Sigmoid colon (tissue), 7 donors: Measurements from ENCODE around the gene IRAK1. TPM values are rescaled to one million over a fixed set of nuclear protein-coding genes. Genes with fewer than 3 reads are reported as not detected.

Source experiments
- DNase-seq: peaks from one replicate; pipeline ENCODE4 v3.0.0-alpha.2; 2019
- H3K27ac ChIP-seq, 4 donors: fragments of 200-600 bp; sonication (generic); one replicate each; pipeline ENCODE4 v1.5.1; 2016 to 2019; ENCODE audit warnings: mild to moderate bottlenecking in 1 of 4
- H3K27me3 ChIP-seq, 3 donors: fragments of 200-600 bp; sonication (generic); one replicate each; pipeline ENCODE4 v1.5.1; 2019; ENCODE audit warnings: mild to moderate bottlenecking in 1 of 3
- H3K36me3 ChIP-seq, 4 donors: fragments of 200-600 bp; sonication (generic); one replicate each; pipeline ENCODE4 v1.5.1; 2016 to 2019
- H3K4me1 ChIP-seq, 4 donors: fragments of 200-600 bp; sonication (generic); one replicate each; pipeline ENCODE4 v1.5.1; 2017 to 2019
- H3K4me3 ChIP-seq, 4 donors: fragments of 200-600 bp; sonication (generic); one replicate each; pipeline ENCODE4 v1.5.1; 2017 to 2019; ENCODE audit warnings: mild to moderate bottlenecking in 2 of 4, moderate library complexity in 1 of 4
- H3K9me3 ChIP-seq, 4 donors: fragments of 200-600 bp in 3 of 4; sonication (generic) in 3 of 4; one replicate each; pipeline versions ENCODE4 v1.5.1 to v1.6.1; 2013 to 2019
- EP300 ChIP-seq, 4 donors: sonication (generic); formaldehyde crosslinking; IDR thresholded peaks; one replicate each; pipeline ENCODE4 v1.6.1; 2017; ENCODE audit warnings: antibody characterized with exemption in 4 of 4
- POLR2A ChIP-seq, 2 donors: fragments of 450-650 bp; IDR thresholded peaks; one replicate each; pipeline ENCODE4 v1.6.1; 2016; ENCODE audit warnings: antibody characterized with exemption in 2 of 2, mild to moderate bottlenecking in 2 of 2, moderate library complexity in 2 of 2
- POLR2AphosphoS5 ChIP-seq, 4 donors: sonication (generic); formaldehyde crosslinking; IDR thresholded peaks; one replicate each; pipeline ENCODE4 v1.6.1; 2017; ENCODE audit warnings: antibody characterized with exemption in 4 of 4
- WGBS, 2 donors: extraction: QIAGEN DNeasy Blood & Tissue Kit; methylation state at CpG; one replicate each; pipeline ENCODE4 v1.1.7; 2013; 5-methylcytosine and 5-hydroxymethylcytosine counted together
- intact Hi-C: fragments of 100-400 bp; cut with DNase I; formaldehyde crosslinking; loops from one replicate; pipeline ENCODE4 v1.15.1; 2023
- polyA plus RNA-seq, 3 donors: library from polyadenylated mRNA; stranded (reverse); fragments of 200-250 nt; gene quantifications; one replicate each; pipeline ENCODE4 v1.2.3, GENCODE V29; 2013
- total RNA-seq, 4 donors: library from RNA; depleted of rRNA; stranded (reverse); fragments of >200 nt; gene quantifications; one replicate each; pipeline ENCODE4 v1.1.0, GENCODE V29; 2016
- TF ChIP-seq, protein P1 (sequence below), 4 experiments: fragments of 450-650 bp in 3 of 4; fragments of 200-600 bp in 1 of 4; IDR thresholded peaks; one replicate each; pipeline ENCODE4 v1.5.1; 2016 to 2019; ENCODE audit warnings: antibody characterized with exemption in 4 of 4, mild to moderate bottlenecking in 3 of 4, moderate library complexity in 2 of 4
- donor health status: healthy with polysubstance abuse.
- donor health status: Bipolar disorder and iron deficiency.
- donor health status: healthy.

IRAK1 gene
- total and polyA plus RNA-seq, 7 donors: 26.8 to 103 (median 41.7) TPM

DNA sequence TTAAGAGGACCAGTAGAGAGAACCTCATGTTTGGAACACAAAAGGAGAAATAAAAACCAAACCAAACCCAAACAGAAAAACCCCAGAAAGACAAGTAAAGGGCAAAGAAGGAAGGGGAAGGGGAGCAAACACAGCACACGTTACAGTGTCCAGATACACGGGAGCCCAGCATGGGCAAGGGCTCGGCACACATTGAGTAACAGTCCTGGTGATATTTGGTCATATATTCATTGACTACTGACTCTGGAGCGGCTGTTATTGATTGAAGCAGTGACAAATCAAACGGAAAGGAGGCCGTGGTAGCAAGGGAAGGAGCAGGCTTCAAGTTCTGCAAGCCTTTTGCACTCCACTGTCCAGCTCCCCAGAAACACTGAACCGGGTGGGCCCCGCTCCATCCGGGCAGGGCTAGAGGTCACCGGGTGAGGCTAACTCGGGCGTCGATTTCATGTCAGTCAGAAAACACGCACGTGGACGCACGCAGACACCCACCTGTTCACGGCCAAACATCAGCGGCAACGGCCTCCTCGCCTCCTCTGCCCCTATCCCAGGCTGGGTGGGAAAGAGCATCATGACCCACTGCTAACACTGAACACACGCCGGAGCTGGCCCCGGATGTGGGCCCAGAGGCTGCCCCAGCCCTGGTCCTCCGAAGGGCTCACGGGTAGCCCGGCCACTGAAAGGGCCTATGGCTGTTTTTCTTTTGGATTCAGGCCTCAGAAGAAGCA is 3.7 kb upstream of the IRAK1 start:
- H3K4me1 ChIP-seq: peaks cover 0 to 21% (median 14%) of the 10 kb centered on the region in 4 donors
- peaks cover 0 to 1% (median 0%) of the 10 kb centered on the region in 4 donors for H3K36me3 ChIP-seq
- peak; percentile 62 for DNase-seq
- WGBS, 2 donors: 83 to 85% methylated on average over 27 of the region's 27 CpGs
- intact Hi-C loops: no loop called here
- no peaks in the 10 kb centered on the region for H3K27me3 ChIP-seq
- H3K9me3 ChIP-seq: no peaks in the 10 kb centered on the region
- no peak overlapping the region for H3K27ac ChIP-seq
- TF ChIP-seq POLR2A (IDR thresholded peaks at IDR 0.05): no peak
- TF ChIP-seq EP300 (IDR thresholded peaks at IDR 0.05): no peak
- no peak overlapping the region for H3K4me3 ChIP-seq

DNA sequence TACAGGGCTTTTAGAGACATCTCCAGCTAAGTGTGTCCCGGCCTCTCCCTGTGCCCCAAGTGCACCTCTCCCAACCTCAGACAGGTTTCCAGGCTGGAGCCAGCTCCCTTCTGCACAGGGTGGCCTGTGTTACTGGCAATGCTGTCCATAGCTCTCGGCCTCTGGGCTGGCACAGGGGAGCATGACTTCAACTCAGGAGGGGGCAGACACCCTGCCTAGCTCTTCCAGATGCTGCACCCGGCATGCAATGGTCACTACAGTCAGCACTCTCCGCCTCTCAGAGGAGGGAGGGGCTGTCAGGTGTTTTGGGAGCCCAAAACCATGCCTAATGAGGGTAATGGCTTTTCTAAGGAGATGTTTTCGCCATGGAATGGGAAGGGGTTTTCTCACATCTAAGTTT is 2.4 kb upstream of the IRAK1 start:
- Histone ChIP-seq H3K27ac (peak overlapping the region in 1 of 4 donors; percentile 28), H3K9me3 (no peaks in the 10 kb centered on the region), H3K4me1 (peaks cover 0 to 25% (median 16%) of the 10 kb centered on the region in 4 donors), H3K4me3 (no peak overlapping the region), H3K36me3 (no peaks in the 10 kb centered on the region), H3K27me3 (no peaks in the 10 kb centered on the region)
- intact Hi-C loops: no loop called here
- DNase-seq: no peak
- no peak for TF ChIP-seq POLR2AphosphoS5 (IDR thresholded peaks at IDR 0.05)
- no peak for TF ChIP-seq POLR2A (IDR thresholded peaks at IDR 0.05)
- TF ChIP-seq, protein P1, sequence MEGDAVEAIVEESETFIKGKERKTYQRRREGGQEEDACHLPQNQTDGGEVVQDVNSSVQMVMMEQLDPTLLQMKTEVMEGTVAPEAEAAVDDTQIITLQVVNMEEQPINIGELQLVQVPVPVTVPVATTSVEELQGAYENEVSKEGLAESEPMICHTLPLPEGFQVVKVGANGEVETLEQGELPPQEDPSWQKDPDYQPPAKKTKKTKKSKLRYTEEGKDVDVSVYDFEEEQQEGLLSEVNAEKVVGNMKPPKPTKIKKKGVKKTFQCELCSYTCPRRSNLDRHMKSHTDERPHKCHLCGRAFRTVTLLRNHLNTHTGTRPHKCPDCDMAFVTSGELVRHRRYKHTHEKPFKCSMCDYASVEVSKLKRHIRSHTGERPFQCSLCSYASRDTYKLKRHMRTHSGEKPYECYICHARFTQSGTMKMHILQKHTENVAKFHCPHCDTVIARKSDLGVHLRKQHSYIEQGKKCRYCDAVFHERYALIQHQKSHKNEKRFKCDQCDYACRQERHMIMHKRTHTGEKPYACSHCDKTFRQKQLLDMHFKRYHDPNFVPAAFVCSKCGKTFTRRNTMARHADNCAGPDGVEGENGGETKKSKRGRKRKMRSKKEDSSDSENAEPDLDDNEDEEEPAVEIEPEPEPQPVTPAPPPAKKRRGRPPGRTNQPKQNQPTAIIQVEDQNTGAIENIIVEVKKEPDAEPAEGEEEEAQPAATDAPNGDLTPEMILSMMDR (IDR thresholded peaks at IDR 0.05): no peak
- no peak for TF ChIP-seq EP300 (IDR thresholded peaks at IDR 0.05)
- WGBS, 2 donors: 91 to 94% methylated on average over 5 of the region's 5 CpGs

DNA sequence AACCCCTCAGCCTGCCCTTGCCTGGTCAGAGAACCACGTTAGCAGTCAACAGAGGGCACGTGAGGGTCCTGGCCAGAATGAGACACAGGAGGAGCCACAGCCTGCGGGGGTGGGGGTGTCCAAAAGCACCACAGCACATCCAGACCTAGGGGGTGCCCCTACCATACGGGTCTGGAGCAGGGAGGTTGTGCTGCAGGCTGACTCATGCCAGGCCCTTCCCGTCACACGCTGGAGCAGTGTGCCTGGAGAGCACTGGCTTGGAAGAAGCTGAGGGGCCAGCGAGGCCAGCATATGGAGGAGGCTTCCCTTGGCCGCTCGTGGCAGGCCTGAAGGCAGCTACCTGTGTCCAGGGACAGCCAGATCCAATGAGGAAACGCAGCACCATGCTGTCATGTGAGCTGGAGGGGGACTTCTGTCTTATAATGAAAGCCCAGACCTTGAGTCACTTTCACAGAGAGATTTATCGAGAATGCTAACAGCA is 1.5 kb upstream of the IRAK1 start:
- Histone ChIP-seq H3K9me3 (no peaks in the 10 kb centered on the region), H3K27me3 (no peaks in the 10 kb centered on the region), H3K36me3 (peaks cover 0 to 7% (median 0%) of the 10 kb centered on the region in 4 donors), H3K4me3 (no peak overlapping the region), H3K27ac (peak overlapping the region; percentile 82 to 91 (median 88)), H3K4me1 (peaks cover 0 to 25% (median 16%) of the 10 kb centered on the region in 4 donors)
- TF ChIP-seq POLR2AphosphoS5 (IDR thresholded peaks at IDR 0.05) (peak in 1 of 4 donors; percentile 9), EP300 (IDR thresholded peaks at IDR 0.05) (no peak)
- TF ChIP-seq, protein P1 (IDR thresholded peaks at IDR 0.05): no peak
- intact Hi-C loops: no loop called here
- 70 to 87% methylated on average over 11 of the region's 11 CpGs for WGBS, 2 donors
- DNase-seq: no peak

DNA sequence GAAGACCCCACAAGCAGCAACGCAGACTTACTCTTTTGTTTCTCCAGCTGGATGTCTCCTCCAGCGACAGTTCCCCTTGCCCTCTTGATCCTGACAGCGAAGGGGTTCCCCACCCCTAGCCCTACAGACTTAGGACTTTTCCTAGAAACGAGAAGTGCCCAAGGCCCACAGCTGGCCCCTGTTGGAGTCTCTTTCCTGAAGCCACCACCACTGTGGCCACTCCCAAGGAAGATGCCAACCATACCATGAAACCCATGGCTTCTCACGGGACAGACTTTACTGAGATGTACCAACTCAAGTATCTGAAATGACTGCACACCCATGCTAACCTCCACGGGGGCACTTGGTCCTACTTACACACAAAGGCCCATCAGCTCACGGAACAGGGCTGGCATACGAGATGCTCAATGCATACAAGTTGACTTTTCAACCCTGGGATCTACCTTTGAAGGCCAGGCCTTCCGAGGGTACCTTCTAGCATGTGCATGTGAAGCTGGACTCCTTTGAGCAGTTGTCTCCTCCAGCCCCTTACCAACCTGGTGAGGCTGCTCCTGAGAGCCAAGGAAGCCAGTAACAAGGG is 924 bp upstream of the IRAK1 start:
- TF ChIP-seq POLR2AphosphoS5 (IDR thresholded peaks at IDR 0.05) (peak in 1 of 4 donors; percentile 4), EP300 (IDR thresholded peaks at IDR 0.05) (no peak)
- Histone ChIP-seq H3K27me3 (no peaks in the 10 kb centered on the region), H3K4me1 (peaks cover 0 to 25% (median 16%) of the 10 kb centered on the region in 4 donors), H3K36me3 (peaks cover 0 to 12% (median 0%) of the 10 kb centered on the region in 4 donors), H3K27ac (peak overlapping the region; percentile 82 to 91 (median 88)), H3K9me3 (no peaks in the 10 kb centered on the region), H3K4me3 (peak overlapping the region; percentile 38 to 65 (median 56))
- intact Hi-C loops: no loop called here
- WGBS, 2 donors: 46 to 53% methylated on average over 9 of the region's 9 CpGs
- DNase-seq: no peak

DNA sequence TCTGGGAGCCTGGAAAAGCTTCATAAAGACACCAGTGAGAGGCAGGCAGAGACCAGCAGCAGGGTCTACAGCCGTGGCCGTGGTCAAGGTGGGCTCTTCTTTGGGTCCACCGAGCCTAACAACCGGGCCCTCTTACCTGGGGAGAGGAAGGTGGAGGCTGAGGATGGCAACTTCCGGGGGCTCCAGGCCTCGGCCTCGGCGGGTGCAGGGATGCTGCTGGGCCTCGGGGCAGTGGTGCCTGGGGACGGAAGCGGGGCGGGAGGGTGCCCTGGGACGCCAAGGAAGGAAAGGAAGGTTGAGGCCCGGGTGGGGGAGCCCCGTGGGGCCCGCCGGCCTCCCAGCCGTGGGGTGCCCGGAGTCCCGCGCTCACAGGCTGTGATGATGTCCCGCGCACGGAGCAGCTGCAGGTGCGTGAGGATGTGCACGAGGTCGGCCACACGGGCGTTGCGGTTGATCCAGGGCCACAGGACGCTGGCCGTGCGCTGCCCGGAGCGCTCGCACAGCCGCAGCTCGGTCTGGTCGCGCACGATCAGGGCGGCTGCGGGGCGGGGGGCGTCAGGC is 561 bp downstream of the IRAK1 start:
- no peaks in the 10 kb centered on the region for H3K27me3 ChIP-seq
- no peak for DNase-seq
- no peaks in the 10 kb centered on the region for H3K9me3 ChIP-seq
- H3K27ac ChIP-seq: peak overlapping the region; percentile 79 to 89 (median 84)
- peak overlapping the region; percentile 30 to 65 (median 60) for H3K4me3 ChIP-seq
- intact Hi-C loops: no loop called here
- peaks cover 0 to 25% (median 16%) of the 10 kb centered on the region in 4 donors for H3K4me1 ChIP-seq
- TF ChIP-seq POLR2AphosphoS5 (IDR thresholded peaks at IDR 0.05) (no peak), EP300 (IDR thresholded peaks at IDR 0.05) (no peak), POLR2A (IDR thresholded peaks at IDR 0.05) (no peak)
- TF ChIP-seq, protein P1 (IDR thresholded peaks at IDR 0.05): no peak
- WGBS, 2 donors: 0 to 1% methylated on average over 45 of the region's 45 CpGs
- peaks cover 0 to 16% (median 0%) of the 10 kb centered on the region in 4 donors for H3K36me3 ChIP-seq
